ENCODE results near the gene KHDRBS2.

The KHDRBS2 gene

DNA sequence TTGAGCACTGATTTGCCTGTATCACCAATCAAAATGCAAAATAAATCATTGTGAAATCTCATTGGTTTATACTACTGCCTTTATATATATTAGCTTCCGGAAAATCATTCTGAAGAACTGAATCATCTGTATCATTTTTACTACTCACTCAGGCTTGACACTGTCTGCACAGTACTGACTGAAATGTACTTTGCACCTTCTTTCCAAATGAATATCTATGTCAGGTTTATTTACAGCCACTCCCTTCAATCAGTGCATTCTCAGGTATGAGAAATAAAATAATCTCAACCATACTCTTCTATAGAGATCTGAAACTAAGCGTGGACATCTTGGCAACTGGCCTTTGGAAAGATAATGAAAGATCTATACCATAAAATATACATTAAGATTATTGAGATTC, 2.7 kb downstream of the KHDRBS2 start:
- H3K27ac Mint-ChIP-seq, result peak overlapping the region in 1 of 3 experiments; percentile 5
- no peaks in the 10 kb centered on the region for H3K36me3 Mint-ChIP-seq (ENCODE audit: low read depth)
- peak overlapping the region; percentile 40 to 69 (median 58) for H3K4me3 Mint-ChIP-seq
- peaks cover 35% of the 10 kb centered on the region for H3K27me3 Mint-ChIP-seq (ENCODE audit: low read depth)
- H3K4me1 Mint-ChIP-seq, result peaks cover 16% of the 10 kb centered on the region
- TF ChIP-seq, protein P1, sequence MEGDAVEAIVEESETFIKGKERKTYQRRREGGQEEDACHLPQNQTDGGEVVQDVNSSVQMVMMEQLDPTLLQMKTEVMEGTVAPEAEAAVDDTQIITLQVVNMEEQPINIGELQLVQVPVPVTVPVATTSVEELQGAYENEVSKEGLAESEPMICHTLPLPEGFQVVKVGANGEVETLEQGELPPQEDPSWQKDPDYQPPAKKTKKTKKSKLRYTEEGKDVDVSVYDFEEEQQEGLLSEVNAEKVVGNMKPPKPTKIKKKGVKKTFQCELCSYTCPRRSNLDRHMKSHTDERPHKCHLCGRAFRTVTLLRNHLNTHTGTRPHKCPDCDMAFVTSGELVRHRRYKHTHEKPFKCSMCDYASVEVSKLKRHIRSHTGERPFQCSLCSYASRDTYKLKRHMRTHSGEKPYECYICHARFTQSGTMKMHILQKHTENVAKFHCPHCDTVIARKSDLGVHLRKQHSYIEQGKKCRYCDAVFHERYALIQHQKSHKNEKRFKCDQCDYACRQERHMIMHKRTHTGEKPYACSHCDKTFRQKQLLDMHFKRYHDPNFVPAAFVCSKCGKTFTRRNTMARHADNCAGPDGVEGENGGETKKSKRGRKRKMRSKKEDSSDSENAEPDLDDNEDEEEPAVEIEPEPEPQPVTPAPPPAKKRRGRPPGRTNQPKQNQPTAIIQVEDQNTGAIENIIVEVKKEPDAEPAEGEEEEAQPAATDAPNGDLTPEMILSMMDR (IDR thresholded peaks at IDR 0.05; ENCODE audit: unreplicated experiment in 3 of 3), result no peak
- no peaks in the 10 kb centered on the region for H3K9me3 Mint-ChIP-seq

DNA sequence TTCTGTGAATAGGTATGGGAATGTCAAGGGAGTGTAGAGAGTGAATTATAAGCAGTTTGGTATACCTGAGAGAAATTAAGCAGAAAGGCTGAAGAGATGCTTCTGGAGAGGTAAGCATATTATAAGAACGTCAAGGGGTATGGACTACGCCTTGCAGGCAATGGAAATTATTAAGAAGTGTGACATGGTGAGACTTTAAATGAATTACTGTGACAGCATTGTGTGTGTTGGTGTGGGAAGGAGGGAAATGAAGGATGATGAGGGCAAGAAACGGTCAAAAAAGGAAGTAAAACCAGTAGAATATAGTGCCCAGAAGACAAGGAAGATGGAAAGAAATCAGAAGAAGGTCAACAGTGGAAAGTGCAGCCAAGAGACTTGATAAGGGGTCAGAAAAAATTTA, 5.9 kb downstream of the KHDRBS2 start:
- H3K4me3 Mint-ChIP-seq, result no peak overlapping the region
- TF ChIP-seq, protein P1 (IDR thresholded peaks at IDR 0.05; ENCODE audit: unreplicated experiment in 3 of 3), result no peak
- H3K27me3 Mint-ChIP-seq (ENCODE audit: low read depth), result peaks cover 7% of the 10 kb centered on the region
- H3K4me1 Mint-ChIP-seq, result peaks cover 6% of the 10 kb centered on the region
- H3K36me3 Mint-ChIP-seq (ENCODE audit: low read depth), result no peaks in the 10 kb centered on the region
- no peak overlapping the region for H3K27ac Mint-ChIP-seq
- H3K9me3 Mint-ChIP-seq, result no peaks in the 10 kb centered on the region

DNA sequence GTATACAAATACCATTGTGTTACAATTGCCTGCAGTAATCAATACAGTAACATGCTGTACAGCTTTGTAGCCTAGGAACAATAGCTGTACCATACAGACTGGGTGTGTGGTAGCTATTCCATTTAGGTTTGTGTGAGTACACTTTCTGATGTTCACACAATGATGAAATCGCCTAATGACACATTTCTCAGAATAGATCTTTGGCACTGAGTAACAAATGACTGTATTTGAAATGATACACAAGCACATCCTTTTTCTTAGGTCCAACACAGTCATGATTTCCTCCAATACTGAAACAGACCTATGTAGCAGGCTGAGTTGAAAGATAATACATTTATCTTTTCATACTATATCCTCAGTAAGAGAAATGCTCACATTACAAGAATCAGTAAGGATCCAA, 13.9 kb downstream of the KHDRBS2 start:
- TF ChIP-seq, protein P1 (IDR thresholded peaks at IDR 0.05; ENCODE audit: unreplicated experiment in 3 of 3), result no peak
- no peaks in the 10 kb centered on the region for H3K9me3 Mint-ChIP-seq
- no peaks in the 10 kb centered on the region for H3K36me3 Mint-ChIP-seq (ENCODE audit: low read depth)
- no peak overlapping the region for H3K4me3 Mint-ChIP-seq
- H3K27ac Mint-ChIP-seq, result no peak overlapping the region
- no peaks in the 10 kb centered on the region for H3K27me3 Mint-ChIP-seq (ENCODE audit: low read depth)
- no peaks in the 10 kb centered on the region for H3K4me1 Mint-ChIP-seq

DNA sequence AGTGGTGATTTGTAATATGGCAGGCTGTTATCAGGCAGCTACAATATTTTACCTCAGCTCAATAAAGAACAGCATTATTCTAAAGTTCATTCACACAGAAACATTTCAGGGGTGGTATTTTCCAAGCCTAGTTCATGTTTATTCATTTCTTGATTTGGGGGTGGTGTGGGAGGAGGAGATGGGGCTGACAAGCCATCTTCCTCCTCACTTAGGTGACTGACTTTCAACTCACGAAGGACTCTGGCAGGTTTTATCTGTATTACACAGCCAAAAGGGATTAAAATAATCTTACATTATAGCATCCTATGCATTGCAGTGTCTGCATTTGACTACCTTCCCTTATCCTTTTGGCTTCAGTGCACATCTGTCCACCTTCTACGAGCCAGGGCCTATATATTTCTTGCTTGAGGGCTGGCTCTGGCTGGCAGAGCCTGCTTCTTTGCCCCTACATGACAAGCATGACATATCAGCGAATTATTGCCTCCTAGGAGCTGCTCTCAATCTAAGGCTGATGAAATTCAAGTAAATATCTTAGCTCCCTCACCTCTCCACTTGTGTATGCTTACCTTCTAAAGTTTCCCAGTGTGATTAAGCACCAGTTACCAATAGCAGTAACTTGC, 20.0 kb downstream of the KHDRBS2 start:
- TF ChIP-seq, protein P1 (IDR thresholded peaks at IDR 0.05; ENCODE audit: unreplicated experiment in 3 of 3), result no peak
- Mint-ChIP-seq H3K4me3 (no peak overlapping the region), H3K27me3 (ENCODE audit: low read depth) (no peaks in the 10 kb centered on the region), H3K36me3 (ENCODE audit: low read depth) (no peaks in the 10 kb centered on the region), H3K4me1 (no peaks in the 10 kb centered on the region), H3K9me3 (no peaks in the 10 kb centered on the region), H3K27ac (no peak overlapping the region)

DNA sequence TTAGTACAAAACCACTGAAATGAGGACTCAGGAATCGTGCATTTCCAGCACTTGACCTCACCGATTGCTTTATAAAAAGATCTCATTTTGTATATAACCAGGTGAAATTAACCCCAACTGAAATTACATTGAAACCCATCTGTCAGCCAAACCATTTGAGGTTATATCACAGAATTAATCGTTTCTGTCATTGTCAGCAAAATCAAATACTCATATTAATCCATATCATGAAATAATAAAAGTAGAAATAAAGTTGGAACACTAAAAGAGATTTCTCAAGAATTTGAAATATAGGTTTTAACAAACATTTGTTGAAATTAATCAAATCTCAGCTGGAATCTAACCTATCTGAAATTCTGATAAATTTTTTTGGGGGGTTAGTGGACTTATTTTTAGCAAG, 23.7 kb downstream of the KHDRBS2 start:
- H3K4me1 Mint-ChIP-seq, result no peaks in the 10 kb centered on the region
- no peak overlapping the region for H3K4me3 Mint-ChIP-seq
- no peaks in the 10 kb centered on the region for H3K9me3 Mint-ChIP-seq
- TF ChIP-seq, protein P1 (IDR thresholded peaks at IDR 0.05; ENCODE audit: unreplicated experiment in 3 of 3), result no peak
- no peak overlapping the region for H3K27ac Mint-ChIP-seq
- no peaks in the 10 kb centered on the region for H3K36me3 Mint-ChIP-seq (ENCODE audit: low read depth)
- H3K27me3 Mint-ChIP-seq (ENCODE audit: low read depth), result no peaks in the 10 kb centered on the region

DNA sequence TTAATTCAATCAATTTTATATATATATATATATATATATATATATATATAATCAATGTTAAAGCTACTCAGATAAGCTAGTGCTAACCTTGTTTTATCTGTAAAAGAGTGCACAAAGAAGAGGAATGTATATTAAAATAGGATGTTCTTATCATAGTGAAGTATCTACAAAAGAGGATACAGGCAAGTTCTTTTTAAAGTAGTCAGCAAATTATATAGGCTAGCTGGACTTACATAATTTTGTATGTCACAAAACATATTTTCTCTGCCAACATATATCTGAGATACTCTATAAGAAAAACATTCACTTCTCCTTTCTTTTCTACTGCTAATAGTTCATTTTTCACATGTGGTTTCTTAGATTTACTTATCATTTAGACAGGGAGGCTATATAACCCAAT, 39.9 kb downstream of the KHDRBS2 start:
- TF ChIP-seq, protein P1 (IDR thresholded peaks at IDR 0.05; ENCODE audit: unreplicated experiment in 3 of 3), result no peak
- Mint-ChIP-seq H3K4me1 (no peaks in the 10 kb centered on the region), H3K4me3 (no peak overlapping the region), H3K27ac (no peak overlapping the region), H3K9me3 (no peaks in the 10 kb centered on the region), H3K36me3 (ENCODE audit: low read depth) (no peaks in the 10 kb centered on the region), H3K27me3 (ENCODE audit: low read depth) (no peaks in the 10 kb centered on the region)

Measured in nephron (organoid).